HepG2 (cell line): ENCODE measurements around the gene VGF. TPM values are rescaled to one million over a fixed set of nuclear protein-coding genes. Genes with fewer than 3 reads are reported as not detected.
A peak's percentile ranks its signal among the peaks of the same experiment; 100 is the strongest.

Experiments
- CBFB ChIP-seq: sonication (generic); formaldehyde crosslinking; IDR thresholded peaks from 2 replicates; pipeline ENCODE4 v1.4.0; 2020; ENCODE audit warnings: missing genetic modification reagents
- FOSL2 ChIP-seq: sonication (generic); formaldehyde crosslinking; IDR thresholded peaks from 2 replicates; pipeline ENCODE4 v1.4.0; 2020; ENCODE audit warnings: missing genetic modification reagents
- NFIC ChIP-seq: IDR thresholded peaks from 2 replicates; pipeline ENCODE4 v1.6.1; 2012; ENCODE audit warnings: mild to moderate bottlenecking, low read length, inconsistent platforms
- NR2F1 ChIP-seq, 2 experiments: fragments of 450-650 bp in 1 of 2; formaldehyde crosslinking in 1 of 2; IDR thresholded peaks; 2 replicates each; pipeline versions ENCODE4 v1.5.0 to v1.6.1; 2016 to 2020; ENCODE audit warnings: mild to moderate bottlenecking in 1 of 2, missing compliant biosample characterization in 1 of 2, missing genetic modification reagents in 1 of 2, moderate library complexity in 1 of 2
- PCBP1 ChIP-seq: fragments of 200-400 bp; formaldehyde crosslinking; IDR thresholded peaks from 2 replicates; pipeline ENCODE4 v1.6.1; 2017; ENCODE audit warnings: mild to moderate bottlenecking, low read depth, low read length, borderline replicate concordance
- ZNF589 ChIP-seq: sonication (generic); formaldehyde crosslinking; conservative IDR thresholded peaks from 2 replicates; pipeline ENCODE4 v1.8.0; 2022; ENCODE audit warnings: mild to moderate bottlenecking, moderate library complexity, missing genetic modification reagents
- polyA plus RNA-seq, 8 experiments: library from polyadenylated mRNA; depleted of rRNA in 3 of 8; stranded (reverse) in 7 of 8; unstranded in 1 of 8; fragments of >200 nt; fragmentation: Illumina TruSeq in 4 of 8; extraction: Trizol in 4 of 8; gene quantifications; 2 replicates each; pipeline versions ENCODE4 v1.2.1 to v1.2.3, GENCODE V29; 2011 to 2016; ENCODE audit warnings: low read depth in 4 of 8, missing spikeins in 1 of 8, mixed read lengths in 1 of 8; ENCODE audit not compliant: insufficient read depth in 1 of 8
- total RNA-seq, 5 experiments: library from RNA; depleted of rRNA; stranded (reverse); fragments of >200 nt; fragmentation: Illumina TruSeq; extraction: Trizol; gene quantifications; 2 replicates each; pipeline ENCODE4 v1.2.3, GENCODE V29; 2016; ENCODE audit warnings: low read depth in 1 of 5
- TF ChIP-seq, protein P1 (sequence below): sonication (generic); formaldehyde crosslinking; IDR thresholded peaks from 2 replicates; pipeline ENCODE4 v1.5.0; 2020; ENCODE audit warnings: mild to moderate bottlenecking, missing genetic modification reagents
- TF ChIP-seq, protein P2 (sequence below): sonication (generic); formaldehyde crosslinking; IDR thresholded peaks from 2 replicates; pipeline ENCODE4 v1.5.0; 2020; ENCODE audit warnings: mild to moderate bottlenecking, missing genetic modification reagents, moderate library complexity
- TF ChIP-seq, protein P3 (sequence below): sonication (generic); formaldehyde crosslinking; IDR thresholded peaks from 2 replicates; pipeline ENCODE4 v1.4.0; 2020; ENCODE audit warnings: mild to moderate bottlenecking, missing genetic modification reagents, borderline replicate concordance
- TF ChIP-seq, protein P4 (sequence below): sonication (generic); formaldehyde crosslinking; IDR thresholded peaks from 2 replicates; pipeline ENCODE4 v1.5.1; 2020; ENCODE audit warnings: missing genetic modification reagents, mild to moderate bottlenecking, borderline replicate concordance

VGF gene
- total and polyA plus RNA-seq, 2 of the 13 experiments (the other 11 are each of a cell fraction or from before 2014, with no cell fraction given), result 0.12 to 0.46 TPM

DNA sequence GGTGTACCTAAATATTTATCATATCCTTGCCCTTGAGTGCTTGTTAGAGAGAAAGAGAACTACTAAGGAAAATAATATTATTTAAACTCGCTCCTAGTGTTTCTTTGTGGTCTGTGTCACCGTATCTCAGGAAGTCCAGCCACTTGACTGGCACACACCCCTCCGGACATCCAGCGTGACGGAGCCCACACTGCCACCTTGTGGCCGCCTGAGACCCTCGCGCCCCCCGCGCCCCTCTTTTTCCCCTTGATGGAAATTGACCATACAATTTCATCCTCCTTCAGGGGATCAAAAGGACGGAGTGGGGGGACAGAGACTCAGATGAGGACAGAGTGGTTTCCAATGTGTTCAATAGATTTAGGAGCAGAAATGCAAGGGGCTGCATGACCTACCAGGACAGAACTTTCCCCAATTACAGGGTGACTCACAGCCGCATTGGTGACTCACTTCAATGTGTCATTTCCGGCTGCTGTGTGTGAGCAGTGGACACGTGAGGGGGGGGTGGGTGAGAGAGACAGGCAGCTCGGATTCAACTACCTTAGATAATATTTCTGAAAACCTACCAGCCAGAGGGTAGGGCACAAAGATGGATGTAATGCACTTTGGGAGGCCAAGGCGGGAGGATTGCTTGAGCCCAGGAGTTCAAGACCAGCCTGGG, 27.0 kb downstream of the VGF start (continued):
- TF ChIP-seq PCBP1, result no peak
- TF ChIP-seq, protein P1, sequence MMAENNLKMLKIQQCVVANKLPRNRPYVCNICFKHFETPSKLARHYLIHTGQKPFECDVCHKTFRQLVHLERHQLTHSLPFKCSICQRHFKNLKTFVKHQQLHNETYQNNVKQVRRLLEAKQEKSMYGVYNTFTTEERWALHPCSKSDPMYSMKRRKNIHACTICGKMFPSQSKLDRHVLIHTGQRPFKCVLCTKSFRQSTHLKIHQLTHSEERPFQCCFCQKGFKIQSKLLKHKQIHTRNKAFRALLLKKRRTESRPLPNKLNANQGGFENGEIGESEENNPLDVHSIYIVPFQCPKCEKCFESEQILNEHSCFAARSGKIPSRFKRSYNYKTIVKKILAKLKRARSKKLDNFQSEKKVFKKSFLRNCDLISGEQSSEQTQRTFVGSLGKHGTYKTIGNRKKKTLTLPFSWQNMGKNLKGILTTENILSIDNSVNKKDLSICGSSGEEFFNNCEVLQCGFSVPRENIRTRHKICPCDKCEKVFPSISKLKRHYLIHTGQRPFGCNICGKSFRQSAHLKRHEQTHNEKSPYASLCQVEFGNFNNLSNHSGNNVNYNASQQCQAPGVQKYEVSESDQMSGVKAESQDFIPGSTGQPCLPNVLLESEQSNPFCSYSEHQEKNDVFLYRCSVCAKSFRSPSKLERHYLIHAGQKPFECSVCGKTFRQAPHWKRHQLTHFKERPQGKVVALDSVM (CRISPR knock-in tag), result no peak; the same call in 1 of the 2 replicates
- TF ChIP-seq, protein P2, sequence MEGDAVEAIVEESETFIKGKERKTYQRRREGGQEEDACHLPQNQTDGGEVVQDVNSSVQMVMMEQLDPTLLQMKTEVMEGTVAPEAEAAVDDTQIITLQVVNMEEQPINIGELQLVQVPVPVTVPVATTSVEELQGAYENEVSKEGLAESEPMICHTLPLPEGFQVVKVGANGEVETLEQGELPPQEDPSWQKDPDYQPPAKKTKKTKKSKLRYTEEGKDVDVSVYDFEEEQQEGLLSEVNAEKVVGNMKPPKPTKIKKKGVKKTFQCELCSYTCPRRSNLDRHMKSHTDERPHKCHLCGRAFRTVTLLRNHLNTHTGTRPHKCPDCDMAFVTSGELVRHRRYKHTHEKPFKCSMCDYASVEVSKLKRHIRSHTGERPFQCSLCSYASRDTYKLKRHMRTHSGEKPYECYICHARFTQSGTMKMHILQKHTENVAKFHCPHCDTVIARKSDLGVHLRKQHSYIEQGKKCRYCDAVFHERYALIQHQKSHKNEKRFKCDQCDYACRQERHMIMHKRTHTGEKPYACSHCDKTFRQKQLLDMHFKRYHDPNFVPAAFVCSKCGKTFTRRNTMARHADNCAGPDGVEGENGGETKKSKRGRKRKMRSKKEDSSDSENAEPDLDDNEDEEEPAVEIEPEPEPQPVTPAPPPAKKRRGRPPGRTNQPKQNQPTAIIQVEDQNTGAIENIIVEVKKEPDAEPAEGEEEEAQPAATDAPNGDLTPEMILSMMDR (CRISPR knock-in tag), result peak; percentile 71
- TF ChIP-seq CBFB (CRISPR knock-in tag), result no peak
- TF ChIP-seq, protein P3, sequence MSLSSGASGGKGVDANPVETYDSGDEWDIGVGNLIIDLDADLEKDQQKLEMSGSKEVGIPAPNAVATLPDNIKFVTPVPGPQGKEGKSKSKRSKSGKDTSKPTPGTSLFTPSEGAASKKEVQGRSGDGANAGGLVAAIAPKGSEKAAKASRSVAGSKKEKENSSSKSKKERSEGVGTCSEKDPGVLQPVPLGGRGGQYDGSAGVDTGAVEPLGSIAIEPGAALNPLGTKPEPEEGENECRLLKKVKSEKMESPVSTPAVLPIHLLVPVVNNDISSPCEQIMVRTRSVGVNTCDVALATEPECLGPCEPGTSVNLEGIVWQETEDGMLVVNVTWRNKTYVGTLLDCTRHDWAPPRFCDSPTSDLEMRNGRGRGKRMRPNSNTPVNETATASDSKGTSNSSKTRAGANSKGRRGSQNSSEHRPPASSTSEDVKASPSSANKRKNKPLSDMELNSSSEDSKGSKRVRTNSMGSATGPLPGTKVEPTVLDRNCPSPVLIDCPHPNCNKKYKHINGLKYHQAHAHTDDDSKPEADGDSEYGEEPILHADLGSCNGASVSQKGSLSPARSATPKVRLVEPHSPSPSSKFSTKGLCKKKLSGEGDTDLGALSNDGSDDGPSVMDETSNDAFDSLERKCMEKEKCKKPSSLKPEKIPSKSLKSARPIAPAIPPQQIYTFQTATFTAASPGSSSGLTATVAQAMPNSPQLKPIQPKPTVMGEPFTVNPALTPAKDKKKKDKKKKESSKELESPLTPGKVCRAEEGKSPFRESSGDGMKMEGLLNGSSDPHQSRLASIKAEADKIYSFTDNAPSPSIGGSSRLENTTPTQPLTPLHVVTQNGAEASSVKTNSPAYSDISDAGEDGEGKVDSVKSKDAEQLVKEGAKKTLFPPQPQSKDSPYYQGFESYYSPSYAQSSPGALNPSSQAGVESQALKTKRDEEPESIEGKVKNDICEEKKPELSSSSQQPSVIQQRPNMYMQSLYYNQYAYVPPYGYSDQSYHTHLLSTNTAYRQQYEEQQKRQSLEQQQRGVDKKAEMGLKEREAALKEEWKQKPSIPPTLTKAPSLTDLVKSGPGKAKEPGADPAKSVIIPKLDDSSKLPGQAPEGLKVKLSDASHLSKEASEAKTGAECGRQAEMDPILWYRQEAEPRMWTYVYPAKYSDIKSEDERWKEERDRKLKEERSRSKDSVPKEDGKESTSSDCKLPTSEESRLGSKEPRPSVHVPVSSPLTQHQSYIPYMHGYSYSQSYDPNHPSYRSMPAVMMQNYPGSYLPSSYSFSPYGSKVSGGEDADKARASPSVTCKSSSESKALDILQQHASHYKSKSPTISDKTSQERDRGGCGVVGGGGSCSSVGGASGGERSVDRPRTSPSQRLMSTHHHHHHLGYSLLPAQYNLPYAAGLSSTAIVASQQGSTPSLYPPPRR (CRISPR knock-in tag), result peak; percentile 76; the same call in 1 of the 2 replicates
- peak; percentile 99 for TF ChIP-seq FOSL2
- TF ChIP-seq ZNF589 (CRISPR knock-in tag), result 0 out of 2 replicates have a peak, but pooled peaks have one; percentile 25
- TF ChIP-seq, protein P4, sequence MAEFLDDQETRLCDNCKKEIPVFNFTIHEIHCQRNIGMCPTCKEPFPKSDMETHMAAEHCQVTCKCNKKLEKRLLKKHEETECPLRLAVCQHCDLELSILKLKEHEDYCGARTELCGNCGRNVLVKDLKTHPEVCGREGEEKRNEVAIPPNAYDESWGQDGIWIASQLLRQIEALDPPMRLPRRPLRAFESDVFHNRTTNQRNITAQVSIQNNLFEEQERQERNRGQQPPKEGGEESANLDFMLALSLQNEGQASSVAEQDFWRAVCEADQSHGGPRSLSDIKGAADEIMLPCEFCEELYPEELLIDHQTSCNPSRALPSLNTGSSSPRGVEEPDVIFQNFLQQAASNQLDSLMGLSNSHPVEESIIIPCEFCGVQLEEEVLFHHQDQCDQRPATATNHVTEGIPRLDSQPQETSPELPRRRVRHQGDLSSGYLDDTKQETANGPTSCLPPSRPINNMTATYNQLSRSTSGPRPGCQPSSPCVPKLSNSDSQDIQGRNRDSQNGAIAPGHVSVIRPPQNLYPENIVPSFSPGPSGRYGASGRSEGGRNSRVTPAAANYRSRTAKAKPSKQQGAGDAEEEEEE (CRISPR knock-in tag), result no peak
- TF ChIP-seq NFIC, result peak; percentile 7; the same call in 1 of the 2 replicates
- no peak for TF ChIP-seq NR2F1 (CRISPR knock-in tag; IDR thresholded peaks at IDR 0.05)
